Suprapubic skin (tissue), 4 donors: Measurements from ENCODE around the gene TMEM212. TPM values are rescaled to one million over a fixed set of nuclear protein-coding genes. Genes with fewer than 3 reads are reported as not detected.
"Not testable (repeated sequence)": the region's sequence is repeated elsewhere in the genome, so short reads cannot be mapped to it uniquely, and the experiment has no call there.

ENCODE experiments used
- DNase-seq, 2 donors: peaks; one replicate each; pipeline ENCODE4 v3.0.0-alpha.2; 2019; ENCODE audit warnings: low spot score in 2 of 2
- H3K27ac ChIP-seq: fragments of 200-600 bp; sonication (generic); one replicate; pipeline ENCODE4 v1.5.1; 2019
- H3K27me3 ChIP-seq: fragments of 200-600 bp; sonication (generic); one replicate; pipeline ENCODE4 v1.5.1; 2019
- H3K36me3 ChIP-seq: fragments of 200-600 bp; sonication (generic); one replicate; pipeline ENCODE4 v1.5.1; 2019
- H3K4me1 ChIP-seq: fragments of 200-600 bp; sonication (generic); one replicate; pipeline ENCODE4 v1.5.1; 2019
- H3K4me3 ChIP-seq: fragments of 200-600 bp; sonication (generic); one replicate; pipeline ENCODE4 v1.5.1; 2019; ENCODE audit warnings: mild to moderate bottlenecking
- H3K9me3 ChIP-seq: fragments of 200-600 bp; sonication (generic); one replicate; pipeline ENCODE4 v1.5.1; 2019
- CTCF ChIP-seq, 2 donors: fragments of 200-600 bp in 1 of 2; fragments of 450-650 bp in 1 of 2; sonication (generic) in 1 of 2; IDR thresholded peaks; one replicate each; pipeline ENCODE4 v1.5.1; 2016 to 2019; ENCODE audit warnings: antibody characterized with exemption in 2 of 2, mild to moderate bottlenecking in 1 of 2, moderate library complexity in 1 of 2
- EP300 ChIP-seq: sonication (generic); formaldehyde crosslinking; IDR thresholded peaks from one replicate; pipeline ENCODE4 v1.6.1; 2017; ENCODE audit warnings: antibody characterized with exemption
- POLR2A ChIP-seq, 2 donors: fragments of 450-650 bp; IDR thresholded peaks; one replicate each; pipeline ENCODE4 v1.6.1; 2017; ENCODE audit warnings: antibody characterized with exemption in 2 of 2, mild to moderate bottlenecking in 2 of 2, moderate library complexity in 2 of 2
- POLR2AphosphoS5 ChIP-seq, 3 donors: sonication (generic); formaldehyde crosslinking; IDR thresholded peaks; one replicate each; pipeline ENCODE4 v1.6.1; 2017; ENCODE audit warnings: antibody characterized with exemption in 3 of 3
- WGBS: methylation state at CpG from one replicate; pipeline ENCODE4 v1.1.5; 2018; 5-methylcytosine and 5-hydroxymethylcytosine counted together
- total RNA-seq, 4 donors: library from RNA; depleted of rRNA; stranded (reverse); fragments of >200 nt; gene quantifications; one replicate each; pipeline ENCODE4 v1.1.0, GENCODE V29; 2016

Gene TMEM212
- total RNA-seq, 4 donors from 2014 or later: not detected

- Histone ChIP-seq H3K27ac (no peak overlapping the region), H3K36me3 (no peaks in the 10 kb centered on the region), H3K27me3 (no peaks in the 10 kb centered on the region), H3K9me3 (no peaks in the 10 kb centered on the region), H3K4me1 (peaks cover 33% of the 10 kb centered on the region), H3K4me3 (no peak overlapping the region)
- no peak for DNase-seq
- WGBS: 68% methylated on average over 4 of the region's 4 CpGs
- TF ChIP-seq POLR2A (IDR thresholded peaks at IDR 0.05): no peak
- no peak for TF ChIP-seq EP300
Measured at GRCh38 chr3:171813897-171814460, 29.2 kb upstream of the TMEM212 start.

- DNase-seq, H3K4me3 ChIP-seq, H3K36me3 ChIP-seq, H3K27me3 ChIP-seq, H3K27ac ChIP-seq, H3K9me3 ChIP-seq: not testable (repeated sequence)
- peaks cover 26% of the 10 kb centered on the region for H3K4me1 ChIP-seq
- 99% methylated on average over 6 of the region's 6 CpGs for WGBS
Measured at GRCh38 chr3:171814662-171815061, 28.5 kb upstream of the TMEM212 start.

GRCh38 chr3:171815973-171816595 lies 27.1 kb upstream of the TMEM212 start:
- peaks cover 16% of the 10 kb centered on the region for H3K4me1 ChIP-seq
- no peak overlapping the region for H3K27ac ChIP-seq
- H3K36me3 ChIP-seq: no peaks in the 10 kb centered on the region
- no peak overlapping the region for H3K4me3 ChIP-seq
- H3K27me3 ChIP-seq: no peaks in the 10 kb centered on the region
- 40% methylated on average over 2 of the region's 2 CpGs for WGBS
- DNase-seq: no peak
- TF ChIP-seq POLR2AphosphoS5 (IDR thresholded peaks at IDR 0.05) (no peak), EP300 (no peak), POLR2A (IDR thresholded peaks at IDR 0.05) (no peak), CTCF (IDR thresholded peaks at IDR 0.05) (no peak)
- no peaks in the 10 kb centered on the region for H3K9me3 ChIP-seq

GRCh38 chr3:171817074-171817800 lies 25.9 kb upstream of the TMEM212 start:
- no peak for TF ChIP-seq CTCF (IDR thresholded peaks at IDR 0.05)
- 88% methylated on average over 4 of the region's 4 CpGs for WGBS

GRCh38 chr3:171821044-171821443 lies 22.1 kb upstream of the TMEM212 start:
- TF ChIP-seq EP300 (no peak), POLR2AphosphoS5 (IDR thresholded peaks at IDR 0.05) (no peak), POLR2A (IDR thresholded peaks at IDR 0.05) (no peak), CTCF (IDR thresholded peaks at IDR 0.05) (no peak)
- 68% methylated on average over 3 of the region's 3 CpGs for WGBS
- no peak overlapping the region for H3K4me3 ChIP-seq
- DNase-seq: no peak
- H3K36me3 ChIP-seq: no peaks in the 10 kb centered on the region
- no peaks in the 10 kb centered on the region for H3K27me3 ChIP-seq
- peaks cover 15% of the 10 kb centered on the region for H3K4me1 ChIP-seq
- no peaks in the 10 kb centered on the region for H3K9me3 ChIP-seq
- H3K27ac ChIP-seq: no peak overlapping the region

More at GRCh38 chr3:171817074-171817800, 25.9 kb upstream of the TMEM212 start:
- H3K36me3 ChIP-seq: no peaks in the 10 kb centered on the region
- H3K27ac ChIP-seq: no peak overlapping the region
- DNase-seq: no peak
- H3K9me3 ChIP-seq: no peaks in the 10 kb centered on the region
- H3K27me3 ChIP-seq: no peaks in the 10 kb centered on the region
- peaks cover 4% of the 10 kb centered on the region for H3K4me1 ChIP-seq
- no peak overlapping the region for H3K4me3 ChIP-seq

- H3K9me3 ChIP-seq: no peaks in the 10 kb centered on the region
- no peaks in the 10 kb centered on the region for H3K36me3 ChIP-seq
- 66% methylated on average over 2 of the region's 2 CpGs for WGBS
- peaks cover 15% of the 10 kb centered on the region for H3K4me1 ChIP-seq
- DNase-seq: no peak
- TF ChIP-seq CTCF (IDR thresholded peaks at IDR 0.05) (no peak), POLR2A (IDR thresholded peaks at IDR 0.05) (no peak), POLR2AphosphoS5 (IDR thresholded peaks at IDR 0.05) (no peak), EP300 (no peak)
- no peaks in the 10 kb centered on the region for H3K27me3 ChIP-seq
- H3K27ac ChIP-seq: no peak overlapping the region
- no peak overlapping the region for H3K4me3 ChIP-seq
Measured at GRCh38 chr3:171821778-171822358, 21.3 kb upstream of the TMEM212 start.
